ENCODE measurements around the gene ALKBH3.

- TF ChIP-seq EP300 (IDR thresholded peaks at IDR 0.05) = no peak
- no peak for TF ChIP-seq POLR2AphosphoS5 (IDR thresholded peaks at IDR 0.05)
- TF ChIP-seq CTCF (IDR thresholded peaks at IDR 0.05) = no peak
Measured at GRCh38 chr11:43935424-43935979, 54.9 kb downstream of the ALKBH3 start.

Measured in stomach (tissue), 4 donors.